Endothelial cell (in vitro differentiated cells): ENCODE results near the gene CHRNA4. TPM values are rescaled to one million over a fixed set of nuclear protein-coding genes. Genes with fewer than 3 reads are reported as not detected.

Experiments used
- DNase-seq: peaks from one replicate; pipeline ENCODE4 v3.0.0; 2021; ENCODE audit warnings: low spot score
- H3K27ac Mint-ChIP-seq: one replicate; pipeline ENCODE4 v1.8.0; 2021; ENCODE audit warnings: mixed read lengths, inconsistent platforms; ENCODE audit not compliant: unreplicated experiment
- H3K27me3 Mint-ChIP-seq: one replicate; pipeline ENCODE4 v1.8.0; 2021; ENCODE audit warnings: mild to moderate bottlenecking, moderate library complexity, mixed read lengths, inconsistent platforms; ENCODE audit not compliant: unreplicated experiment
- H3K36me3 Mint-ChIP-seq: one replicate; pipeline ENCODE4 v1.8.0; 2021; ENCODE audit warnings: mild to moderate bottlenecking, low read depth, mixed read lengths, inconsistent platforms; ENCODE audit not compliant: unreplicated experiment
- H3K4me1 Mint-ChIP-seq: one replicate; pipeline ENCODE4 v1.8.0; 2021; ENCODE audit warnings: mild to moderate bottlenecking, mixed read lengths, inconsistent platforms; ENCODE audit not compliant: unreplicated experiment
- H3K4me3 Mint-ChIP-seq: one replicate; pipeline ENCODE4 v1.8.0; 2021; ENCODE audit warnings: mild to moderate bottlenecking, mixed read lengths, inconsistent platforms; ENCODE audit not compliant: unreplicated experiment
- H3K9me3 Mint-ChIP-seq: one replicate; pipeline ENCODE4 v1.8.0; 2021; ENCODE audit warnings: mixed read lengths, inconsistent platforms; ENCODE audit not compliant: unreplicated experiment
- CTCF ChIP-seq: fragments of 200-600 bp; sonication (generic); IDR thresholded peaks from one replicate; pipeline ENCODE4 v1.5.0; 2021; ENCODE audit warnings: antibody characterized with exemption; ENCODE audit not compliant: unreplicated experiment
- total RNA-seq: library from RNA; stranded (reverse); fragmentation: NEBNext Ultra II Directional; extraction: Animal tissue kit (Norgen Biotek cat#: 25700); gene quantifications from one replicate; pipeline ENCODE4 v1.2.1, GENCODE V29; 2021; ENCODE audit not compliant: unreplicated experiment

CHRNA4 gene
- total RNA-seq, 1 donor from 2014 or later = 2.6 TPM

GRCh38 chr20:63407928-63408683 lies 47.0 kb upstream of the CHRNA4 start:
- no peaks in the 10 kb centered on the region for H3K9me3 Mint-ChIP-seq
- no peak for TF ChIP-seq CTCF
- H3K27ac Mint-ChIP-seq = no peak overlapping the region

GRCh38 chr20:63406617-63407245 lies 45.6 kb upstream of the CHRNA4 start:
- Mint-ChIP-seq H3K27ac (no peak overlapping the region), H3K36me3 (no peaks in the 10 kb centered on the region)

More at GRCh38 chr20:63407928-63408683, 47.0 kb upstream of the CHRNA4 start:
- H3K27me3 Mint-ChIP-seq = peaks cover 8% of the 10 kb centered on the region
- no peak for DNase-seq
- peaks cover 6% of the 10 kb centered on the region for H3K4me1 Mint-ChIP-seq
- H3K36me3 Mint-ChIP-seq = peaks cover 4% of the 10 kb centered on the region
- H3K4me3 Mint-ChIP-seq = no peak overlapping the region

GRCh38 chr20:63406011-63406410 lies 44.9 kb upstream of the CHRNA4 start:
- no peak for TF ChIP-seq CTCF
- Mint-ChIP-seq H3K27ac (no peak overlapping the region), H3K27me3 (peaks cover 8% of the 10 kb centered on the region), H3K9me3 (no peaks in the 10 kb centered on the region), H3K36me3 (no peaks in the 10 kb centered on the region), H3K4me3 (no peak overlapping the region), H3K4me1 (no peaks in the 10 kb centered on the region)
- no peak for DNase-seq

More at GRCh38 chr20:63406617-63407245, 45.6 kb upstream of the CHRNA4 start:
- H3K27me3 Mint-ChIP-seq = peaks cover 9% of the 10 kb centered on the region
- H3K4me1 Mint-ChIP-seq = peaks cover 2% of the 10 kb centered on the region
- no peak for DNase-seq
- H3K9me3 Mint-ChIP-seq = no peaks in the 10 kb centered on the region
- TF ChIP-seq CTCF = no peak
- H3K4me3 Mint-ChIP-seq = no peak overlapping the region

- no peak overlapping the region for H3K27ac Mint-ChIP-seq
- no peak for DNase-seq
- H3K27me3 Mint-ChIP-seq = peaks cover 11% of the 10 kb centered on the region
- no peak for TF ChIP-seq CTCF
- H3K9me3 Mint-ChIP-seq = no peaks in the 10 kb centered on the region
- no peaks in the 10 kb centered on the region for H3K4me1 Mint-ChIP-seq
- H3K4me3 Mint-ChIP-seq = no peak overlapping the region
- no peaks in the 10 kb centered on the region for H3K36me3 Mint-ChIP-seq
Observed at GRCh38 chr20:63405102-63405730, 44.1 kb upstream of the CHRNA4 start.
